HG03354 (cell line): Measurements from ENCODE around the gene ID2.
A peak's percentile ranks its signal among the peaks of the same experiment; 100 is the strongest.

Experiments
- ATAC-seq: cut with Tn5 transposase; IDR thresholded peaks from one replicate; pipeline ENCODE4 v1.9.1; 2021; ENCODE audit warnings: mild to moderate bottlenecking; ENCODE audit not compliant: unreplicated experiment, poor library complexity, severe bottlenecking

The ID2 gene

GRCh38 chr2:8663997-8664396 lies 17.9 kb upstream of the ID2 start:
- ATAC-seq: no peak

DNA sequence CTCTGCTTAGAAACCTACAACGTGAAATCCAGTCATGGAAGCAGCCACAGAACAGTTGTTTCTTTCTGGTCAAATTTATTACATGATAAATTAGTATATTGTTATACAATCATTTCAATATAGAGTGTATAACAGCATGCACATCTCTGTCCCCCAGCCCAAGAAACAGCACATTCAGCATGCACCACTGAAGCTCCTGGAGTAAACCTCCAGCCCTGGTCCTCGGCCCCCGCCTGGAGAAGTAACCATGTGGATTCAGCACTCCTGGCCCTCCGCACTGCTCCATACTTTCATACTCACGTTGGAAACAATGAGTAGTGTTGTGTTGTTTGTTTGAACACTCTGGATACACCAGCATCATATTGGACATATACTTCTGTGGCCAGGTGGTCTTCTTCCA lies 15.3 kb upstream of the ID2 start:
- no peak for ATAC-seq

DNA sequence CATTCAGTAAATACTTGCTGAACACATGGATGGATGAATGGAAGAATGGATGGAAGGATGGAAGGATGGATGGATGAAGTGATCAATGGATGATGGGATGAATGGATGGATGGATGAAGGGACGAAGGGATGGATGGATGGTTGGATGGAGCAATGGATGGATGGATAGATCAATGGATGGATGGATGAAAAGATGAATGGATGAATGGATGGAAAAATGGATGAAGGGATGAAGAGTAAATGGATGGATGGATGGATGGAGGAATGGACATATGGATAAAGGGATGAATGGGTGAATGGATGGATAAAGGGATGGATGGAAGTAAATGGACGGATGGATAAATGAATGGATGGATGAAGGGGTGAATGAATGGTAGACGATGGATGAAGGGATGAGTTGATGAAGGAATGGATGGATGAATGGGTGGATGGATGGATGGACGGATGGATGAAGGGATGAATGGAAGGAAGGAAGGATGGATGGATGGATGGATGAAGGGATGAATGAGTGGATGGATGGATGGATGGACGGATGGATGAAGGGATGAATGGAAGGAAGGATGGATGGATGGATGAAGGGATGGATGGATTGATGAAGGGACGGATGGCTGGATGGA lies 13.9 kb upstream of the ID2 start:
- ATAC-seq: no peak

- ATAC-seq: no peak
Observed at GRCh38 chr2:8669157-8669817, 12.6 kb upstream of the ID2 start.

- ATAC-seq: no peak
Observed at GRCh38 chr2:8670580-8670979, 11.3 kb upstream of the ID2 start.

DNA sequence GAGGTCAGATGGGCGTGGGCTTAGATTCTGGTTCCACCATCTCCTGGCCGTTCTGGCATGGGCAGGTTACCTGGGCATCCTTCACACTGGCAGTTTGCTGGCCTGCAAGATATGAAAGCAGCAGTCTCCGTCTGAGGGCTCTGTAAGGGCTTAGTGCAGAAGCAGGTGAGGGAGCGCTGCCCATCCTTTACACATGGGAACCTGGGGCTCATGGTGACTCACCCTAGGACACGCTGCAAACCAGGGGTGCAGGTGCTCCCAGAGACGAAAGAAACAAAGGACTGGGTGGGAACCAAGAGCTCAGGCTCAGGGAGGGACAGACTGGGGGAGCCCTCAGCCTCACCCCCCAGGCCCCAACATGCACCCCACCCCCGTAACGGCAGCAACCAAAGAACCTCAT lies 10.7 kb upstream of the ID2 start:
- no peak for ATAC-seq

- ATAC-seq: no peak
Observed at GRCh38 chr2:8671802-8672201, 10.1 kb upstream of the ID2 start.

- no peak for ATAC-seq
Observed at GRCh38 chr2:8672940-8673339, 8.9 kb upstream of the ID2 start.

GRCh38 chr2:8673381-8673780 lies 8.5 kb upstream of the ID2 start:
- no peak for ATAC-seq

- ATAC-seq: no peak
Observed at GRCh38 chr2:8674420-8675009, 7.3 kb upstream of the ID2 start.

- no peak for ATAC-seq
Observed at GRCh38 chr2:8675543-8675942, 6.3 kb upstream of the ID2 start.

GRCh38 chr2:8676191-8676920 lies 5.5 kb upstream of the ID2 start:
- ATAC-seq: no peak

DNA sequence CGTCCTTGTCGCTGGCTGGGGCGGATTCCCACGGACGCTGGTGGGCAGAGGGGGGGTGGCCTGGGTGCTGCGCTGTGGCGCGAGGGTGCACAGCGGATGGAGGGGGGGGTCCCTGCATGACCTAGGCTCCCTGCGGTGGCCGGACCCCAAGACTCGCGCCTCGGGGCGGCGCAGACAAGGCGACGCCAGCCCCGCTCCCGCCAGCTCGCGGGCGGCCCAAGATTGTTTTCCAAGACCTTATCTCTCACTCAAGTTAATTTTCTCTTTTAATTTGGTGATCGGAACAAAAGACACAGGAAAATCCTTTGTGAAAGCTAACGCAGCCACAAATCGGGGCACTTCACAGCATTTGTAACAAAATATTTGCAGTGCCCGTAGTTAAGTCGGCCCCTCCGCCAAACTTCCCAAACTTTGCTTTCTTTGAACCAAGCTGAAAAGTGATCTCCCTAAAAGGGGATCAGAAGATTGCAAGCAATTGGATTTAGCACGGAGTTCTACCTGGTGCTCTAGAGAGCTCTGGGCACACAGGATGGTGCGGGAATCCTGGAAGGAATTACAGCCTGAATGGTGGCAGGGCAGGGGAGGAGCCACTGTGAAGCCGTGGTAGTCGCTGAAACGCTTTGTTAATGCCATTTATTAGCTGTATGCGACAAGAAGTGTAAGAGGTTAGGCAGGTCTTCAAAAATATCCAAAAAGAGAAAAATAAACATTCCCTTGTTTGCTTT lies 4.8 kb upstream of the ID2 start:
- ATAC-seq: no peak

DNA sequence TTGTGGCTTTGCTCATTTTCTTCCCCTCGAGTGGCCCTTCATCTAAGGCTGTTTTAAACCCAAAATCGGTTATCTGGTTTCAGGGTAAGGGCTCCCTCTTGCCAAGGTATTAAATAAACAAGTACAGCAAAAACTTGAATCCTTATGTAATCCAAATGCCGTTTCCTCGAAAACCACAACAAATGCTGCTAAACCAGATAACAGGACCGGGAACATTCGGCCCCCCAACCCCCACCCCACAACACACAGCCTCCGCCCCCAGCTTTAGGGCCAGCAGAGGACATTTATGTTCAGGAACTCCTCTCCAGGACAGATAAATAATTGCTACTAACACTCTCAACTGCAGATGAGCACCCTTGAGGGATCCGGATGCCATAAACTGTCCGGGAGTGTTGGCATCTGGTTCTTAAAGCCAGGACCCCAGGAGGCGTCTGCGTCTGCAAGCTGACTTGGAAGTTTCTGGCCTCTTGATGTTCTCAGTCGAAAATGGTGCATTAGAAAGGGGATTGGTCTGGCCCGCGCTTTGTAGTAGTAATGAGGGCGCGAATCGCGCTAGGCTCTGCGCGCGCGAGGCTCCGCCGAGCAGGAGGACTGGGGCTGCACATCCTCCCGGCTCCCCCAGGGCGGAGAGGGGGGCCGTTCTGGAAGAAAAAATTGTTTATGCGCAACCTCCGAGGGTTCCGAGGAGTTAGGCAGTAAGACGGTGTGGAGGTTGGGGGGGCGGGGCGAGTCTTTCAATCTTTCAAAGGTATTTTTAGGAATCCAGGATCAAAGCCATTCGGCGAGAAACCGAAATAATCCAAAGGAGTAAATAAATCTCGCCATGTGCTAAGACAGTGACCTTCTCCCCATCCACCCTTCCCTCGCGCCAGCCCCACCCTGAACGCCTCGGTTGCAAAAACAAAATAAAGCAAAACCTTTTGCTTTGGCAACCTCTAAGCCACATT lies 3.9 kb upstream of the ID2 start:
- no peak for ATAC-seq

DNA sequence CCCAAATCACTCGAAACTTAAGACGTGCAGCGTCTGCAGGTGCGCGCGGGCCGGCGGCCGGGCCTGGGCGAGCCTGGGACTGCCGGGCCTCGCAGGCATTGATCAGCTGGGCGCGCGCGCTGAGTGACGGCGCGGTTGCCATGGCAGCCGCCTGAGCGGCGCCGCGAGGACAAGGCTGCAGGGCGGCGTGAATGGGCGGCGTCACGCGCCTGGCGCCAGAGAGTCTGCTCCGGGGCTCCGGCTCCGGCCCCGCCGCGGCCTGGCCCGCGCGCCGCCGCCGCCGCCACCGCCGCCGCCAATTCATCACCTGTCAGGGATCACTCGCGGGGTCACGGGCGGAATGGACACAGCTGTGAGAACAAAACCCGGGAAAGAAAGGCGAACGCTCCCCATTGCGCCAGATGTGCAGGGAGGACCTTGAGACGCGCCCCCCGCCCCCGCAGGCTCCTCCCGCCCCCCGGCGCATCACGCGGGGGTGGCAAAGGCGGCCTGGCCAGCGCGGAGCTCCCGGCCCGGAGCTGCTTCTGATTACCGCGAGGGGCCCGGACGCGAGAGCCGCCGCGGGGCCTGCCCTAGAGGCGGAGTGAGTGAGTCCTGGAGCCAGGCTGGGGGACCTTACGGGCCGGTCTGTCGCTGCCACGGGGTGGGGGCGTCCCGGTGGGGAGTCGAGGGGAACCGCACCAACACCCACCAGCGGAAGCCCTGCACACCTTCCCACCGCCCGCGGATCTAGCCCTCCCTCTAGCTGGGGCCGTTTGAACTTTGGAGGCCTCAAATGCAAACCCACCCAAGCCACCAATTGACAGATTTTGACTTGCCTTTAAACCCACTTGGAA lies 2.9 kb upstream of the ID2 start:
- peak; percentile 70 for ATAC-seq

DNA sequence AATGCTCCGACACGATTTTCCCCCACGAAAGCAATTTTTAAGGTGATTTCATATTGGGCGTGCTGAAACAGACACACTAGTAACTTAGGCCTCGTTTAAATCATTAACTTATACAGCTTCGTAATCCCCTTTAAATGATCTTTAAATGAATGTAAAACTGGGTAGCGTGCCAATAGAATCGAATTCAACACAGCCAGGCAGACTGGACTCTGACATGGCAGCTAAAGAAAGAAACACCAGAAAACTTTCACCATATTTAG lies 2.4 kb upstream of the ID2 start:
- ATAC-seq: no peak

- no peak for ATAC-seq
Observed at GRCh38 chr2:8679827-8680731, 1.8 kb upstream of the ID2 start.
